GM18498 (cell line): ENCODE measurements around the gene AASS.
"Not testable (repeated sequence)": the region's sequence is repeated elsewhere in the genome, so short reads cannot be mapped to it uniquely, and the experiment has no call there.

ENCODE experiments used
- ATAC-seq: cut with Tn5 transposase; IDR thresholded peaks from one replicate; pipeline ENCODE4 v1.9.1; 2021; ENCODE audit warnings: mild to moderate bottlenecking, moderate library complexity; ENCODE audit not compliant: unreplicated experiment

The AASS gene

DNA sequence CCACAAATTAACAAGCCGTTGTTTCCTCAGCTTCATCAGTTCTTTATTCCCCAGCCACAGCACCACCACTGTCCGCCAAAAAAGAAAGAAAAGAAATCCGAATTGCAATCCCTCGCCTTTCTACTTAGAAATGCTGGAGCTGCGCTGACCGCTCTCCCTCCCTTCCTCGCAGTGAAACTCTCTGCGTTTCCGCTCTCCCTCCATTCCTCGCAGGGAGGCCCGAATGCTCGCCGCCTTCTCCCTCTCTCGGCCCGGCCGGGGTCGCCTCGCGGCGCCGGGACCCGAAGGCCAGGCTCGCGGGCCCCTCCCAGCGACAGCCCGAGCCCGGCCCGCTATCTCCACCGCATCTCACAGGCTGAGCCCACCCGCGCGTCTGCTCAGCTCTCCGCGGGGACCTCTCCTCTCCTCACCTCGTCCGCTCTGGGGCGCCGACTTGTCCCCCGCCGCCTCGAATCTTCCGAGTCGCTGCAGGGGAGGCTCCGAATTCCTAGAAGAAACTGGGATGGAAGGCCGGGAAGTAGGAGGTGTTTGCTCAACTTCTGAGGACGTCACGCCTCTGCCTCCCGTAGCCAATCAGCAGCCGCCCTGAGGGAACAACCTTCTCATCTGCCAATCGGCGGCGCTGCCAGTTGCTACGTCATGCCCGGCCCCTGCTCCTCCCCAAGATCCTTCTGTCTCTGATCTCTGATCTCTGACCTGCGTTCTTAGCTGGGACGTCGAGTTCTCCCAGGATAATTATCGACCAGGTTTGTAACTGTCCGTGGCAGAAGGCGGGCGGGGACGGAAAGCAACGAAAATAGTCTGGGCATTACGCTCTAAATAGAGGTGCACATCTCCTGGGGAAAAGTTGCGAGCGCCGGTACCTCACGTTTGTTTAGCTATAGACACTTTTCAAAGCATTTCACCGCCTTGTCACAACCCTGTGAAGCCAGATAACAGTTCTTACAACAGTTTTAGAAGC is at the start of gene AASS:
Gene AASS, minus strand, starts transcription at position 499 of the 961 bp plus-strand sequence. CDS start 10,523 bp downstream, outside the sequence.
- ATAC-seq: peak; percentile 100

DNA sequence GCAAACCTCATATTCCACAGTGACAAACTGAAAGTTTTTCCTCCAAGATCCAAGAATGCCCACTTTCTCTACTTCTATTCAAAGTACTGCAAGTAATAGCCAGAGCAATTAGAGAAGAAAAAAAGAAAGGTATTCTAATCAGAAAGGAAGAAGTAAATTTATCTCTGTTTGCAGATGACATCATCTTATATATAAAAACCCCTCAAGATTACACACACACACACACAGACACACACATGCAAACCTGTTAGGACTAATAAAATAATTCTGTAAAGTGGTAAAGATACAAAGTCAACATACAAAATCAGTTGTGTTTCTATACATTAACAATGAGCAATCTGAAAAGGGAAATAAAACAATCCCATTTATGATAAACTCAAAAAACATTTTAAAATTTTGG is 44.7 kb upstream of the AASS start:
- no peak for ATAC-seq

DNA sequence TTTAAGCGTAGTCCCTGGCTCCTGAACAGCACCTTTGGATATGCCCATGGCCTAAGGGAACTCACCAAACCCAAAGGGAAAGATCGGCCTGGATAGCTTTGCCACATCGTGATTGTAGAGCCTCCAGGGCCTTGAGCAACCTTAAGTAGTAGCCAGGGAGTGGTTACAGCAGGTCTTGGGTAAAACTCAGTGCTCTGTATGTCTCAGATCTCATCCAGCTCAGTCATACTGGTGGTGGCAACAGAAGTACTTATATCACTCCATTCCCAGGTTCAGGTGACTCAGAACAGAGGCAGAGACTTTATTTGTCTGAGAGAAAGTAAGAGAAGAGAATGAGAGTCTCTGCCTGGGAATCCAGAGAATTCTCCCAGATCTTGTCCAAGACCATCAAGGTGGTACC is 39.1 kb upstream of the AASS start:
- no peak for ATAC-seq

DNA sequence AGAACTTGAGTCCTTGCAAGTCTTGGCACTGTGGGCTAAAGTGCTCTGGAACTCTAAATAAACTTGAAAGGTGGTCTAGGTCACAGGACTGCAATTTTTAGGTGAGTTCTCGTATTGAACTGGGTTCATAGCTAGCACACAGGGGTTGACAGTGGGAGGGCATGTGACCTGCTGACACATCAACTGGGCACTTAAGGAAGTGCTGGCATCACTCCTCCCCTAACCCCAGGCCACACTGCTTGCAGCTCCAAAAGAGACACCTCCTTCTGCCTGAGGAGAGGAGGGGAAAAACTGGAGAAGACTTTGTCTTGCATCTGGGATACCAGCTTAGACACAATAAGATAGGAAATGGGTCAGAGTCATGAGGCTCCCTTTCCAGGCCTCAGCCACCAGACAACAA is 38.0 kb upstream of the AASS start:
- no peak for ATAC-seq

DNA sequence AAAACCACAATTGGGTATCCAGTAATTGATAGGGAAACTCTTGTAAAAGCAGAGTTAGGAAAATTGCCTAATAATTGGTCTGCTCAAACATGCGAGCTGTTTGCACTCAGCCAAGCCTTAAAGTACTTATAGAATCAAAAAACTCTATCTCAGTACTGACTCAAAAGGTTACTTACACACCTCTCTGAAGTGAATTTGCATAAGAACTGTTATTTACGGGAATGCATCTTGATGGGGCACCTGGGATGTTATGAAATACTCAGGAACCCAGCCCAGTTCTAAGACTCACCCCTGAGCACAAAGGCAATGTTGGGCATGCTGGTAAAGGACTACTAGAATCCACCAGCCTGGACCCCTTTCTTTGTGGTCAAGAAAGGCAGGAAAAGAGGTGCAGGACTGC is 28.1 kb upstream of the AASS start:
- not testable (repeated sequence) for ATAC-seq

DNA sequence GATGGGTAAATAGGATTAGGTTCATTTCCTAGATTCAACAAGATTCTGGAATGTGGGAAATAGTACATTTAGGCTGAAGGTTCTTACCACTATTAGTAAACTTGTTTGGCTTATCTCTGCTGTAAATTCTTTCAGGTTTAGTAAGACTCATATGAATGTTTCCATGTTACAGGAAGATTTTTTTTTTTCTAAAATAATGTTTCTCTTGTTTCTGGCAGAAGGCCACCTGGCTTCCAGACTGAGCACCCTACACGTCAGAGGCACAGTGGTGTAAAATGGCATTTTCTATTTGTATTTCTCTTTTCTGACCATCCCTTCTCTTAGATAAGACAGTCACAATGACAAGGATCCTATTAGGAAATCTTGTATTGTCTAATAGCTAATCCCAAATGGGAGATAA is 22.7 kb upstream of the AASS start:
- no peak for ATAC-seq

DNA sequence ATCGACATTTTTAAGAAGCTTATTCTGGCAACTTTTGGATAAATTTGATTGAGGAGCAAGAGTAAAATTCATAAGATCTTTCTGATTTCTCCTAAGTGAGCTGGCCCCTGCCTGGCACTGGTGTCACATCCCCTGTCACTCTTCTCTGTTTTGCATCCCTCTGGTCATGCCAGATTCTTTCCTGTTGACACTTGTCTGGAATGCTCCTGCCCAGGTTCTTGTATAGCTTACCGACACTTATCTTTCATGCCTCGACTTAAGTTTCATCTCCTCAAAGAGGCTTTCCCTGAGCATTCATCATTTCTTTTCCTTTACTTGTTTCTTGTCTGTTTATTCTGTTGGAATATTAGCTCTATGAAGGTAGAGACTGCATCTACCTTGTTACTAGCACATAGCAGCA is 22.2 kb upstream of the AASS start:
- no peak for ATAC-seq

DNA sequence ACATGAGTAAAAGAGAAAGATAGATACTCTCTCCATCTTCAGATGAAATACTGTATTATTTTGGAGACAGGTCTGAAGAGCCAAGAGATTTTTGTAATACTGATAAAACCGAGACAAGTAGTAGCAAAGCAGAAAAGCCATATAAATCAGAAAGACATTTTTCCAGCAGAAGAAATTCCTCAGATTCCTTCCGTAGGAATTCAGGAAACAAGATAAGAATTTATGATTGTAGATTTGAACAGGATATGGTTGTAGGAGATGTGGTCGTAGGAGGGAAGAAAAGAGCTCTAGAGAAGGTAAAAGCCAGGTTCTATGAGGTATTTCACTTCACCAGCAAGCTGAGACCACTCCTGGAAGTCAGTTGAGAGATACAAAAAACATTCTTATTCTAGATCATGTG is 17.6 kb upstream of the AASS start:
- ATAC-seq: no peak

DNA sequence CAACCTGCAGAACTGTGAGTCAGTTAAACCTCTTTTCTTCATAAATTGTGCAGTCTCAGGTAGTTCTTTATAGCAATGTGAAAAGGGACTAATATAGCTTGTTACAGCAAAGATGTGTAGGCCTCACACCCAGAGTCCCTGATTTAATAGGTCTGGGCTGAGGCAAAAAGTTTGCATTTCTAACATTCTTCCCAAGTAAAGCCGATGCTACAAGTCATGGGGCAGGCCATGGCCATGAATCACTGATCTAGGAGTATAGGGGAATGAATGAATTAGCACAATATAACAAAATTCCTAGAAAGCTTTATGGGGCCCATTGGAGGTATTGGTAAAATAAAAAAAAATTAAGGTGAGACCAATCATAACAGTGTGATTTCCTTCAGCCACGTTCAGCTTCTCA is 11.5 kb upstream of the AASS start:
- no peak for ATAC-seq

DNA sequence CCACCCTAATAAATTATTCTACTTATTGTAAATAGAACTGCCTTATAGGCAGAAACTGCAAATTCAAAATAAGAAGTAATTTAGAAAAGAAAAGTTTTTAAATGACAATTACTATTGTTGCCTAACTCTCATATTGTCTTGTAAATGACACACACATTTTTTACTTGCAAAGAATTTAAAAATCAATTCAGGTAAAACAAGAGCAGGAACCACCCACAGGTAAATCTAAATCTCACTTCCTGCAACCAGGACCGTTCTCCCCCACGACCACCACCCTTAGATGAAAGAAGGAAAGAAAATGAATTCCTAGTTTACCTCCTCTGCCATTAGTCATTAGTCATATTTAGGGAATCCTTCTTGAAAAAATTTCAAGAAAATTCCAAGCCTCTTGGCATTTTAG is 4.8 kb upstream of the AASS start:
- no peak for ATAC-seq

DNA sequence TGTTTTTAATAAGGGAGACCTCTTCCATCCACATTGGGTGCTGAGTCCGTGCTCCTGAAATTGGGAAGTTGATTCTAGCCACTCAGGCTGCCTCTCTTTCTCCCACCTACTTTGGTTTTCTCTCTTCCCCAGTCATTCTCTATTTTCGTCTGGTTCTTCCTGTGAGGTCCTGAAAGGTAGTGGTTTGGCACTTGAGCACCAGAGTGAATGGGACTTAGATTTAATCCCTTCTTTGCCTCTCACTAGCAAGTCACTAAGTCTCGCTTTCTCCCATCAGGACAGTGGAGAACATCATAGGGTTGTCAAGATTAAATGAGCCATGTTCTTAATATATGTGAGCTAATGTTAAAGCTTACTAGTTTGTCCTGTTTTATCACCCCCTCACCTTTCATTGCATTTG is 4.0 kb upstream of the AASS start:
- no peak for ATAC-seq

DNA sequence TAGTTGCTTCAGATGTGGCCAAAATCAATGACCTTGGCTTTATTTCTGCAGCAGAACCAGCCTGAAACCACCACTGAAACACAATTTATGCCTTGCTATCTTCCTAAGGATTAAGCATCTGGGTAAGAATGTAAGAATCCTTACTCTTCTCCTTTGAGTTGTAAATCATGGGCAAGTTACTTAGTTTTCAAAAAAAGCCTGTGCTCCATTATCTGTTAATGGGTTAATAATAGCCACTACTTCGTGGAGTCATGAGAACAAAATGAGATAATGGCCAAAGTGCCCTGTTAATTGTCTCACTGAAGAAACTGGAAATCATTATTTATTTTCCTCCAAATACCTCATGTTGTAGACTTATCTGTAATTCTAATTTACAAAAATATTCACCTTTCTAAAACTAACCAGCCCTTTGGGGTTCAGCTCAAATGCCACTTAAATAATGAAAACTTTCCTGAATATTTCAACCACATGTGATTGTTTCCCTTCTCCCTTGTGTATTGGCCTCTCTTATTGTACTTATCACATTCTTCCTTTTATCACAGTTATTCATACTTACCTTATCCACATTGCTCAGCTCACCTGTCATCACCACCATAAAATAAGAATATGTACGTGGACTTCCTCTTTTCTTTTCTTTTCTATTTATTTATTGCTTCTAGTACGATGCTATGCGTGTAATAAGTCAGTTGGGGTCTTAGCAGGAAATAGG is 2.0 kb upstream of the AASS start:
- ATAC-seq: no peak

DNA sequence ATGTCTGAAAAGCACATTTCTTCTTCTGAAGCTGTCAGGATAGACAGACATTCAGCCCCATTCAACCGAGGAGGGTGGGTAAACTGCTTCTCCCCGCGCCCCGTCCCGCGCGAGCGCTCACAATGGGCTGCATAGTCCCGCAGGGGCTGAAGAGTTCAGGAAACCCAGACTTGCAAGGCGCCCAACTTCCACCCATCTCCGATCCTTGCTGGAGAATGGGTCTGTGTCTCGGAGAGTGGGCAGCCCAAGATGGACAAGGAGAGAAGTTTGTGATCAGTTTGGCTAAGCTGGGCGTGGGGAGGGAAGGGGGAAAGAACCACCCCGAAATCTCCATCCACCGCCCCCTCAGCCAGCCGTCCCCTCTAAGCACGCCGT is 686 bp downstream of the AASS start:
- ATAC-seq: peak; percentile 5

DNA sequence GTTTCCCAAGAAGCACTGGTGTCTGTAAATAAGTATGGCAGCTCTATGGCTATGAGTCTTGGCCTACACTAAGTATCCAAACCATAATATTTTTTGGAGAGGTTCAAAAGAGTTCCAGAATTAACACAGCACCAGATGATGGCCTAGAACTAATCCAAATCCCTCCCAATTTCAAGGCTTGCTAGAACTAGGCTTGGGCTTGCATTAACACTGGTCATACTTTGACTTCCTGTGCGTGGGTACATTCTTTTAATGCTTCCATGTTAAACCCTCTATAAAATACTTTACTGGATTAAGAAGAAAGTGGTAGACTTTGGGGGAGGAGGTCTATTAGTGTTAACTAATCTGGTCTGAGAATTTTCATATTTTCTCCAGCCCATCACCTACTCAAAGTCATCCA is 3.1 kb downstream of the AASS start:
- ATAC-seq: no peak

DNA sequence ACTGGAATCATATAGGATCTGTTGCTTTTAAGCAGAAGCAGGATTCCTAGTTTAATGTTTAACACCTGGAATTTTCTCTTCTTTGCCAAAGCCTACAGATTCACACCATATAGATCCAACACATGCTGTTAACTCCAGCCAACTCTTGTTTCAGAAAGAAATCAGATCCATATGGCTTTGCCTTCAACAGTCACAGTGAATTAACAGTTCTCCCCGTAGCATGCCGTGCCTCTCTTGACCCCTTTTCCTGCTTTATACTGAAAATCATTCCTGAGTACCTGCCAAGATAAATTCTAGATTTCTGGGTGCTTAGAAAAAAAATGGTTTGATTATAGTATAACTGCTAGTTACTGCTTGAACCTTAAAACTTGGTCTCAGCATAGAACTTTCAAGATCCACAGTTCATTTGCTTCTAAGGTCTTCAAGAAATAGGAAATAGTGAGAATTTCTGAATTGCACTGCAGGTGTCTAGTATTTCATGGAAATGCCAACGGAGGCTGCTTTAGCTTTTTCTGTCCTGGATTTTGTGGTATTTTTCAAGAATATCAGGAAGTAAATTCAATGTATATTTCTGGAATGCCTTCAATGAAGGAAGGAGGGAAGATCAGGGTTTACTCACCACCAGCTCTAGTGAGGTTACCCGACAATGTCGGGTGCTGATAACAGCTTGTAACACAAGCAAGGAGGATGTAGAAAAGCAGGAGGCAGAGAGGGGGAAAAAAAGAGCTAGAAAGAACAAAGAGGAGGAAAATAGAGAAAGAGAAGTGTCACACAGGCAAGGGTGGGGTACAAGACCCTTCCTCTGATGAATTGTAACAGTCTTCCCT is 6.6 kb downstream of the AASS start:
- ATAC-seq: no peak

DNA sequence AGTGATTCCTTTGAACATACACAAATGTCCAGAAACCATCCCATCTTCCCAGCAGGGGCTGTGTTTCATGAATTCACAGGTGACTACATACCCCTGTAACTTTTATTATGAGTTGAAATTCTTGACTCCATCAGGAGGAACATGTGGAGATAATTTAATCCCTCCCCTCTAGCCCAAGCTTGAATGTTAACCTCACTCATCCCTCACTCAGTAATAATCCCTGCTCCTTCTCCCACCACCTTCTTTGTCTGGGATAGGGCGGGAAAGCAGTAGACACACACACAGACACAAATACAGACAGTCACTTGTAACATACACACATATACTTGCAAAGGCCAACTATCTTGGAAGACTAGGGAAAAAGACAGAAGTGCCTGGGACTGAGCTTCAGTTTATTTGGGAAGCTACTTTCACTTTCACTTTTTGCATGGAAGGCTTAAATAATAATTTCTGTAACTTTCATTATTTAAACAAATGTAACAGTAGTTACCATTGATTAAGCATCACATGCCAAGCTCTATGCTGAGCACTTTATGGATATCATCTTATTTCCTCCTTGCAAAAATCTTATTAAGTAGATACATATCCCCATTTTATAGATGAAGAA is 7.3 kb downstream of the AASS start:
- ATAC-seq: no peak

DNA sequence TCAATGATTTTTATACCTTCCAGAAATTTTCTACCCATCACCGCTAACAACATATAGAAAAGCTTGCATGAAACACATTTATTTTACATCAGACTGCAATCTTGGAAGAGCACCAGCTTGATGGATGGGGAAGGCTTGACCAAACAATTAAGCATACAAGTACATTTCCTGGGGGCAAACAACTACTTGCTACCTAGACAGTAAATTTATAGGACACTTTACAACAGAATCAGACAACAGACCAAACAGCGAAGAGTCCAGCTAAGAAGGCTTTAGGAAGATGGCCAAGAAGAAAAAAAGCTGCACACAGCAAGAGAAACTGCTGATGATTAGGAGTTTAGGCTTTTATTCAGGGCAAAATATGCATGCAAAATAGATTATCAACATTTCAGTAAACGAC is 8.0 kb downstream of the AASS start:
- no peak for ATAC-seq

DNA sequence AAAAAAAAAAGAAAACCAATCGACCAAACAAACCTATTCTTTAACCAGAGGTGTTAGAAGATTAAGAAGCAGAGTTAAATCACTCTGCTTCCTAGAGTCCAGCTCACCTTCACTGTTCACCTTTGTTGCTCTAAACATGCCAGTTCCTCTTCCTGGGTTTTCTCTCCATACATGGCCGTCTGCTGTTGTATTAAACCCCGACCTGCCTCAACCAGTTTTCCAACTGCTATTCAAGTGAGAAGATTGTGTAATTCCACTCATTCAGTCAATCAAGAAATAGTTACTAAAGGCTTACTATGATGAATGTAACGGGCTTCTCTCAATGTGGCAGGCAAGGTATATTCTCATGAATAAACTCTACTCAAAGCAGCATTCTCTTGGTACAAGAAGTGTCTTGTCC is 8.8 kb downstream of the AASS start:
- ATAC-seq: no peak

DNA sequence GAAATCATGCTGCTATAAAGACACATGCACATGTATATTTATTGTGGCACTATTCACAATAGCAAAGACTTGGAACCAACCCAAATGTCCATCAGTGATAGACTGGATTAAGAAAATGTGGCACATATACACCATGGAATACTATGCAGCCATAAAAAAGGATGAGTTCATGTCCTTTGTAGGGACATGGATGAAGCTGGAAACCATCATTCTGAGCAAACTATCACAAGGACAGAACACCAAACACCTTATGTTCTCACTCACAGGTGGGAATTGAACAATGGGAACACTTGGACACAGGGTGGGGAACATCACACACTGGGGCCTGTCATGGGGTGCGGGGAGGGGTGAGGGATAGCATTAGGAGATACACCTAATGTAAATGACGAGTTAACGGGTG is 9.3 kb downstream of the AASS start:
- ATAC-seq: not testable (repeated sequence)

DNA sequence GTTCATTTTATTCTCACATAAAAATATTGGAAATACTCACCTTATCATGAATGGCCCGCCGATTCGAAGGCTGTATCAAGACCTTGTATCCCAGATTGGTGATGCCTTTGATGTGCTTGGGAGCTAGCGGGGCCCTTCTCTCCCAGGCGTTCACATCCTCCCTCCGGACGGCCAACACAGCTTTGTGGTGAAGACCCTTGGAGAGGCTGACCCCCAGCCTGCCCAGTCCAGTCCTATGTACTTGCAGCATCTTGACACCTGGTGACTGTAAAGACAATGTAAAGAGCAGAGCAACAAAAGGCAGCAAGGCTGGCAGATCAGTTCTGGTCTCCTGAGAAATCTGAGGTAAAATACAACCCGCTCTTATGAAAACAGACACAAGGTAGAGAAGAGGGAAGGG is 10.6 kb downstream of the AASS start:
- ATAC-seq: no peak

DNA sequence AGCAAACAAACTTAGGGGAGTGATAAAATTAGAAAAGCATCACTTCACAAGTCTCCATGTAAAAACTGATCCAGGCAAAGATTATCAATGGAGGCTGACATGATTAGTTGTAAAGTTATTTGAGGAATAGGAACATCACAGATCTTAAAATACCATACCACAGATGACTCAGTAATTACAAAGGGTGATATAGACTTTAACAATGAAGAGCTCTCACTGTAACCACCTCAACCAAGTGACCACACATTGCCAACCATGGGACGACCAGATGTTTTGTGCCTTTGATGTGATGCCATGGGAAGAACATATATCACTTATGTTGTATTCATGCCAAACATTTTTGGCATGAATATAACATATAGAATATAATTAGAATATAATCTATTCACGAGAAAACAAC is 11.7 kb downstream of the AASS start:
- no peak for ATAC-seq
